Naive thymus-derived CD4-positive, alpha-beta T cell (primary cell): ENCODE measurements around the gene IFT122. TPM values are rescaled to one million over a fixed set of nuclear protein-coding genes. Genes with fewer than 3 reads are reported as not detected.

Source experiments
- ATAC-seq: fragments of 150-1000 bp; cut with Tn5 transposase; 2 replicates; pipeline ENCODE4 v1.10.0; 2021; ENCODE audit warnings: mild to moderate bottlenecking, moderate library complexity
- CTCF ChIA-PET: fragments of 350-600 bp; sonication (Branson Sonifier 250); formaldehyde crosslinking; loops from one replicate; lab custom pipeline; 2021; ENCODE audit warnings: antibody characterized with exemption; lab: Charles Lee
- POLR2A ChIA-PET: fragments of 350-600 bp; sonication (Branson Sonifier 250); formaldehyde crosslinking; loops from one replicate; lab custom pipeline; 2021; ENCODE audit warnings: antibody characterized with exemption, inconsistent platforms; lab: Charles Lee
- DNase-seq, 9 donors: peaks; one replicate each; pipeline versions ENCODE4 v3.0.0 to v3.0.0-alpha.2; 2020 to 2022; ENCODE audit warnings: mixed read lengths in 1 of 9
- H3K27ac ChIP-seq: one replicate; pipeline ENCODE4 v1.7.0; 2013; ENCODE audit warnings: mild to moderate bottlenecking, low read depth, low read length, moderate library complexity
- H3K27me3 ChIP-seq, 2 donors: one replicate each; pipeline ENCODE4 v1.7.0; 2013; ENCODE audit warnings: low read length in 2 of 2, mild to moderate bottlenecking in 2 of 2, moderate library complexity in 2 of 2; ENCODE audit not compliant: control insufficient read depth in 2 of 2, insufficient read depth in 2 of 2
- H3K36me3 ChIP-seq, 3 experiments: 1 replicate in 2 of 3; 2 replicates in 1 of 3; pipeline ENCODE4 v1.7.0; 2013; ENCODE audit warnings: low read length in 3 of 3, mild to moderate bottlenecking in 3 of 3, moderate library complexity in 1 of 3; ENCODE audit not compliant: insufficient read depth in 3 of 3, control insufficient read depth in 2 of 3
- H3K4me1 ChIP-seq, 2 donors: one replicate each; pipeline ENCODE4 v1.7.0; 2013; ENCODE audit warnings: low read length in 2 of 2, mild to moderate bottlenecking in 2 of 2, moderate library complexity in 1 of 2; ENCODE audit not compliant: control insufficient read depth in 2 of 2, insufficient read depth in 2 of 2
- H3K4me3 ChIP-seq: 2 replicates; pipeline ENCODE4 v1.7.0; 2013; ENCODE audit warnings: mild to moderate bottlenecking, low read length
- H3K9me3 ChIP-seq, 3 experiments: 1 replicate in 2 of 3; 2 replicates in 1 of 3; pipeline ENCODE4 v1.7.0; 2013; ENCODE audit warnings: low read length in 3 of 3; ENCODE audit not compliant: control insufficient read depth in 2 of 3
- H3K27ac Mint-ChIP-seq, 9 donors: one replicate each; pipeline ENCODE4 v1.8.0; 2020 to 2022; ENCODE audit warnings: mixed read lengths in 9 of 9, mild to moderate bottlenecking in 8 of 9, moderate library complexity in 5 of 9, inconsistent platforms in 2 of 9
- H3K27me3 Mint-ChIP-seq, 5 donors: one replicate each; pipeline ENCODE4 v1.8.0; 2021 to 2022; ENCODE audit warnings: mixed read lengths in 5 of 5, mild to moderate bottlenecking in 1 of 5
- H3K36me3 Mint-ChIP-seq, 5 donors: one replicate each; pipeline ENCODE4 v1.8.0; 2020 to 2022; ENCODE audit warnings: mixed read lengths in 5 of 5, mild to moderate bottlenecking in 3 of 5, inconsistent platforms in 1 of 5
- H3K4me1 Mint-ChIP-seq, 7 donors: one replicate each; pipeline ENCODE4 v1.8.0; 2020 to 2022; ENCODE audit warnings: mixed read lengths in 7 of 7, mild to moderate bottlenecking in 3 of 7, inconsistent platforms in 1 of 7
- H3K4me3 Mint-ChIP-seq, 10 donors: one replicate each; pipeline ENCODE4 v1.8.0; 2020 to 2022; ENCODE audit warnings: mild to moderate bottlenecking in 10 of 10, mixed read lengths in 10 of 10, moderate library complexity in 6 of 10, inconsistent platforms in 2 of 10
- H3K9me3 Mint-ChIP-seq, 11 donors: one replicate each; pipeline ENCODE4 v1.8.0; 2020 to 2022; ENCODE audit warnings: mixed read lengths in 11 of 11, mild to moderate bottlenecking in 4 of 11, inconsistent platforms in 1 of 11, moderate library complexity in 1 of 11
- intact Hi-C, 2 donors: fragments of 100-400 bp; cut with micrococcal nuclease; formaldehyde crosslinking; loops; one replicate each; pipeline ENCODE4 v1.15.1; 2023
- polyA plus RNA-seq, 2 donors: library from polyadenylated mRNA; unstranded; fragments of 300-500 nt; fragmentation: Illumina TruSeq; gene quantifications; one replicate each; pipeline ENCODE4 v1.2.3, GENCODE V29; 2021
- total RNA-seq, 6 experiments: library from RNA in 5 of 6; stranded (reverse) in 5 of 6; gene quantifications; 1 replicate in 5 of 6; 2 replicates in 1 of 6; pipeline ENCODE4 v1.2.3 and lab custom pipeline; 2021 to 2026

Gene IFT122
- total and polyA plus RNA-seq, 7 experiments from 2014 or later, result 3.3 to 25.2 (median 17.7) TPM

DNA sequence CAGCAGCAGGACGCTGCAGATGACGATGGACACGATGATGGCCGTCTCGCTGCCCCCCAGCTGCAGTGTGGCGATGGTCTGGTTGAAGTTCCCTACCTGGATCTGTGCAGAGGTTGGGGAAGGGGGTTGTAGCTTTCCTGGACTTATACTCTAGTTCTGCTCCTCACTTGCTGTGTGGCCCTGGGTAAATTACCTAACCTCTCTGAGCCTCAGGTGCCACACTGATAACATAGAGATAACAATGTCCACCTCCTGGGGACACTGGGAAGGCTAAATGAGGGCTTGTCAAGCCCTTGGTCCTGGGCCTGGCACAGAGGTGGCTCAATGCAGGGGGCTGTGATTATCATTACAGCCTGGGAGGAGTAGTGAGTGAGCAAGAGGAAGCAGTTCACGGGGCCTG is 129.8 kb downstream of the IFT122 start:
- Histone ChIP-seq H3K27me3 (no peaks in the 10 kb centered on the region), H3K9me3 (no peaks in the 10 kb centered on the region), H3K4me3 (no peak overlapping the region), H3K4me1 (peaks cover 0 to 20% of the 10 kb centered on the region in 2 donors), H3K36me3 (no peaks in the 10 kb centered on the region), H3K27ac (no peak overlapping the region)
- Mint-ChIP-seq H3K4me3 (no peak overlapping the region), H3K27me3 (no peaks in the 10 kb centered on the region), H3K36me3 (no peaks in the 10 kb centered on the region), H3K9me3 (peaks cover 0 to 1% (median 0%) of the 10 kb centered on the region in 11 donors), H3K4me1 (peaks cover 0 to 4% (median 0%) of the 10 kb centered on the region in 7 donors), H3K27ac (no peak overlapping the region)
- no peak for ATAC-seq
- intact Hi-C loops, result no loop called here
- POLR2A ChIA-PET, result no interaction called here
- CTCF ChIA-PET, result no interaction called here
- DNase-seq, result no peak

Other genes with a start within 250 kb of the IFT122 start
- gene COPG1, start 190.6 kb upstream of the IFT122 start, total RNA-seq, result 100 to 1,000 TPM in 3 of 5 experiments, 10 to 100 TPM in 2; 83.3 to 177 (median 103) TPM
- gene COPG1, start 190.6 kb upstream of the IFT122 start, polyA plus RNA-seq, result 10 to 100 TPM; 57.4 to 99.8 TPM
- 10 to 100 TPM; 45.7 to 56.4 (median 52.5) TPM for gene HMCES, start 161.4 kb upstream of the IFT122 start, total RNA-seq
- gene HMCES, start 161.4 kb upstream of the IFT122 start, polyA plus RNA-seq, result 100 to 1,000 TPM in 1 of 2 donors, 10 to 100 TPM in 1; 85.3 to 135 TPM
- gene EFCAB12, start 11.6 kb upstream of the IFT122 start, total RNA-seq, result 1 to 10 TPM; 1.5 to 2.7 (median 2.3) TPM
- under 1 TPM in 1 of 2 donors, not detected in 1; 0.31 TPM for gene EFCAB12, start 11.6 kb upstream of the IFT122 start, polyA plus RNA-seq
- gene MBD4, start 276 bp upstream of the IFT122 start, total RNA-seq, result 10 to 100 TPM; 37.9 to 56.6 (median 53.1) TPM
- 10 to 100 TPM; 45.2 to 46.9 TPM for gene MBD4, start 276 bp upstream of the IFT122 start, polyA plus RNA-seq
- gene RHO, start 88.4 kb downstream of the IFT122 start, total RNA-seq, result not detected
- not detected for gene RHO, start 88.4 kb downstream of the IFT122 start, polyA plus RNA-seq
- gene H1-8, start 103.0 kb downstream of the IFT122 start, total RNA-seq, result not detected
- gene H1-8, start 103.0 kb downstream of the IFT122 start, polyA plus RNA-seq, result not detected
- gene PLXND1, start 166.5 kb downstream of the IFT122 start, total RNA-seq, result 10 to 100 TPM in 2 of 5 experiments, 1 to 10 TPM in 3; 1.9 to 82.5 (median 7.5) TPM
- gene PLXND1, start 166.5 kb downstream of the IFT122 start, polyA plus RNA-seq, result under 1 TPM in 1 of 2 donors, not detected in 1; 0.38 TPM